H1 (cell line): ENCODE data around the gene KCNAB2.

Experiments used
- BRCA1 ChIP-seq: IDR thresholded peaks from 2 replicates; pipeline ENCODE4 v1.6.1; 2012; ENCODE audit warnings: low read depth, low read length, improper control_type of control experiment
- CEBPB ChIP-seq: IDR thresholded peaks from 2 replicates; pipeline ENCODE4 v1.6.1; 2012; ENCODE audit warnings: low read depth, low read length
- CTBP2 ChIP-seq: IDR thresholded peaks from 2 replicates; pipeline ENCODE4 v1.7.0; 2011; ENCODE audit warnings: borderline replicate concordance, mild to moderate bottlenecking, moderate library complexity, mixed read lengths, low read length; ENCODE audit not compliant: insufficient read depth, insufficient read length
- CTCF ChIP-seq, 3 experiments: IDR thresholded peaks; 1 replicate in 2 of 3; 2 replicates in 1 of 3; pipeline versions ENCODE4 v1.5.1 to v1.6.1; 2011; ENCODE audit warnings: low read length in 3 of 3, mild to moderate bottlenecking in 3 of 3, inconsistent platforms in 2 of 3, low read depth in 1 of 3, moderate library complexity in 1 of 3; ENCODE audit not compliant: insufficient read depth in 1 of 3; ENCODE audit errors: control extremely low read depth in 1 of 3
- GABPA ChIP-seq: IDR thresholded peaks from 2 replicates; pipeline ENCODE4 v1.6.1; 2011; ENCODE audit warnings: mild to moderate bottlenecking, low read length, moderate library complexity, borderline replicate concordance; ENCODE audit not compliant: insufficient read depth
- JUN ChIP-seq: IDR thresholded peaks from 2 replicates; pipeline ENCODE4 v1.6.1; 2011; ENCODE audit warnings: low read depth, mild to moderate bottlenecking, improper control_type of control experiment, low read length
- RFX5 ChIP-seq: IDR thresholded peaks from 2 replicates; pipeline ENCODE4 v1.6.1; 2011; ENCODE audit warnings: low read depth, low read length, improper control_type of control experiment, borderline replicate concordance
- SRF ChIP-seq: IDR thresholded peaks from 2 replicates; pipeline ENCODE4 v1.6.1; 2011; ENCODE audit warnings: mild to moderate bottlenecking, low read depth, low read length, moderate library complexity
- TAF7 ChIP-seq: optimal IDR thresholded peaks from 2 replicates; pipeline ENCODE3; 2011; ENCODE audit warnings: low read depth, mild to moderate bottlenecking, inconsistent platforms, low read length, moderate library complexity, borderline replicate concordance
- USF2 ChIP-seq: IDR thresholded peaks from 2 replicates; pipeline ENCODE4 v1.6.1; 2011; ENCODE audit warnings: low read length, improper control_type of control experiment
- ZNF274 ChIP-seq: IDR thresholded peaks from 2 replicates; pipeline ENCODE4 v1.7.0; 2012; ENCODE audit warnings: low read length, borderline replicate concordance; ENCODE audit errors: extremely low read depth

GRCh38 chr1:6019166-6019845 lies 26.4 kb upstream of the KCNAB2 start:
- TF ChIP-seq CTCF (IDR thresholded peaks at IDR 0.05; ENCODE audit: control extremely low read depth in 1 of 3, insufficient read depth in 1 of 3, low read depth in 1 of 3, low read length in 3 of 3) (no peak), RFX5 (no peak), CTBP2 (no peak), CEBPB (no peak), SRF (no peak), TAF7 (no peak), GABPA (no peak), BRCA1 (no peak), JUN (no peak), USF2 (no peak), ZNF274 (no peak)
